ENCODE results near the gene DIABLO. TPM values are rescaled to one million over a fixed set of nuclear protein-coding genes. Genes with fewer than 3 reads are reported as not detected.

Gene DIABLO
- polyA plus RNA-seq, 1 of the 3 experiments (the other 2 are of a cell fraction): 78.9 TPM

DNA sequence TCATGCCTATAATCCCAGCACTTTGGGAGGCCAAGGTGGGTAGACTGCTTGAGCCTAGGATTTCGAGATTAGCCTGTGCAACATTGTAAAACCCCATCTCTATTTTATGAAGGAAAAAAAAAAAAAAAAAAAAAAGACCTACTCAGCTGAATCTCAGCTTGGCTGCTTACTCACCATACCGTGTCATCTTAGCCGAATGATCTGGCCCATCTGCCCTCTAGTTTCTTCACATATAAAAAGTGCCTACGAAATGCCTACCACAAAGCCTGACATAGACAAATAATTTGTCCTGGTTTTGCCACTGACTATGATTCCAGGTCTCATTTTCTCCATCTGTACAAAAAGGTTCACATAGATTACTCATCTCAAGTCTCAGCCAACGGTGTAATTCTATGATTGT is 10.1 kb downstream of the DIABLO start:
- H3K79me2 ChIP-seq (ENCODE audit: insufficient read depth): peaks cover 46% of the 10 kb centered on the region
- H3K4me3 ChIP-seq (ENCODE audit: low read depth in 2 of 2, low read length in 1 of 2): no peak overlapping the region
- peaks cover 39 to 90% of the 10 kb centered on the region in 2 experiments for H3K36me3 ChIP-seq (replicated peaks in 1 of 2; ENCODE audit: control insufficient read depth in 1 of 2, insufficient read depth in 2 of 2, low read length in 1 of 2)
- H3K27ac ChIP-seq (ENCODE audit: low read depth in 2 of 2, low read length in 1 of 2): no peak overlapping the region
- WGBS (ENCODE audit: low lambda C conversion rate): 58% methylated on average over 5 of the region's 5 CpGs
- CTCF ChIA-PET: interaction anchor here (0.6 to 4.7 kb wide), 5 partner anchors 10 to 353 kb away, joined by 4 to 27 read pairs (median 7); partner anchors contain the start of genes B3GNT4 and DIABLO
- H3K4me2 ChIP-seq: no peak overlapping the region
- no peak overlapping the region for H3K9ac ChIP-seq
- no peaks in the 10 kb centered on the region for H3K9me3 ChIP-seq
- no peak for TF ChIP-seq TCF12 (IDR thresholded peaks at IDR 0.05)
- no peak for TF ChIP-seq GATA2 (CRISPR knock-in tag; IDR thresholded peaks at IDR 0.05)
- TF ChIP-seq GABPA (IDR thresholded peaks at IDR 0.05; ENCODE audit: low read depth): no peak
- TF ChIP-seq, protein P1, sequence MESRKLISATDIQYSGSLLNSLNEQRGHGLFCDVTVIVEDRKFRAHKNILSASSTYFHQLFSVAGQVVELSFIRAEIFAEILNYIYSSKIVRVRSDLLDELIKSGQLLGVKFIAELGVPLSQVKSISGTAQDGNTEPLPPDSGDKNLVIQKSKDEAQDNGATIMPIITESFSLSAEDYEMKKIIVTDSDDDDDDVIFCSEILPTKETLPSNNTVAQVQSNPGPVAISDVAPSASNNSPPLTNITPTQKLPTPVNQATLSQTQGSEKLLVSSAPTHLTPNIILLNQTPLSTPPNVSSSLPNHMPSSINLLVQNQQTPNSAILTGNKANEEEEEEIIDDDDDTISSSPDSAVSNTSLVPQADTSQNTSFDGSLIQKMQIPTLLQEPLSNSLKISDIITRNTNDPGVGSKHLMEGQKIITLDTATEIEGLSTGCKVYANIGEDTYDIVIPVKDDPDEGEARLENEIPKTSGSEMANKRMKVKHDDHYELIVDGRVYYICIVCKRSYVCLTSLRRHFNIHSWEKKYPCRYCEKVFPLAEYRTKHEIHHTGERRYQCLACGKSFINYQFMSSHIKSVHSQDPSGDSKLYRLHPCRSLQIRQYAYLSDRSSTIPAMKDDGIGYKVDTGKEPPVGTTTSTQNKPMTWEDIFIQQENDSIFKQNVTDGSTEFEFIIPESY (IDR thresholded peaks at IDR 0.05; ENCODE audit: borderline replicate concordance, low read depth): no peak
- TF ChIP-seq NRF1 (IDR thresholded peaks at IDR 0.05; ENCODE audit: low read depth, low read length): no peak
- TF ChIP-seq RXRA (IDR thresholded peaks at IDR 0.05; ENCODE audit: borderline replicate concordance, low read depth): no peak
- no peak for TF ChIP-seq EZH2phosphoT487 (IDR thresholded peaks at IDR 0.05; ENCODE audit: borderline replicate concordance, low read depth)
- TF ChIP-seq FOSL2 (IDR thresholded peaks at IDR 0.05; ENCODE audit: borderline replicate concordance, low read depth): no peak
- TF ChIP-seq JUND (IDR thresholded peaks at IDR 0.05): no peak
- no peak for TF ChIP-seq MXI1 (IDR thresholded peaks at IDR 0.05; ENCODE audit: low read depth, low read length)
- TF ChIP-seq TAF1 (IDR thresholded peaks at IDR 0.05; ENCODE audit: borderline replicate concordance, low read depth, low read length): no peak
- TF ChIP-seq EP300 (IDR thresholded peaks at IDR 0.05; ENCODE audit: borderline replicate concordance in 1 of 2, low read depth in 1 of 2, low read length in 1 of 2): no peak
- no peak overlapping the region for H2AFZ ChIP-seq (ENCODE audit: low read depth)
- H3K9me2 ChIP-seq: no peaks in the 10 kb centered on the region
- no peaks in the 10 kb centered on the region for H3K4me1 ChIP-seq (ENCODE audit: control insufficient read depth in 1 of 2, insufficient read depth in 2 of 2, low read depth in 1 of 2, low read length in 1 of 2)
- no peak for DNase-seq
- peaks cover 8% of the 10 kb centered on the region for H3F3A ChIP-seq (replicated peaks; ENCODE audit: insufficient read depth)
- POLR2A ChIA-PET: interaction anchor here (1.1 kb wide), 1 partner anchor 10 kb away, joined by 4 read pairs; no protein-coding TSS in a partner anchor
- no peaks in the 10 kb centered on the region for H3K27me3 ChIP-seq (ENCODE audit: insufficient read depth)
- H4K20me1 ChIP-seq (ENCODE audit: insufficient read depth): no peaks in the 10 kb centered on the region; the same call in 1 of the 2 replicates

DNA sequence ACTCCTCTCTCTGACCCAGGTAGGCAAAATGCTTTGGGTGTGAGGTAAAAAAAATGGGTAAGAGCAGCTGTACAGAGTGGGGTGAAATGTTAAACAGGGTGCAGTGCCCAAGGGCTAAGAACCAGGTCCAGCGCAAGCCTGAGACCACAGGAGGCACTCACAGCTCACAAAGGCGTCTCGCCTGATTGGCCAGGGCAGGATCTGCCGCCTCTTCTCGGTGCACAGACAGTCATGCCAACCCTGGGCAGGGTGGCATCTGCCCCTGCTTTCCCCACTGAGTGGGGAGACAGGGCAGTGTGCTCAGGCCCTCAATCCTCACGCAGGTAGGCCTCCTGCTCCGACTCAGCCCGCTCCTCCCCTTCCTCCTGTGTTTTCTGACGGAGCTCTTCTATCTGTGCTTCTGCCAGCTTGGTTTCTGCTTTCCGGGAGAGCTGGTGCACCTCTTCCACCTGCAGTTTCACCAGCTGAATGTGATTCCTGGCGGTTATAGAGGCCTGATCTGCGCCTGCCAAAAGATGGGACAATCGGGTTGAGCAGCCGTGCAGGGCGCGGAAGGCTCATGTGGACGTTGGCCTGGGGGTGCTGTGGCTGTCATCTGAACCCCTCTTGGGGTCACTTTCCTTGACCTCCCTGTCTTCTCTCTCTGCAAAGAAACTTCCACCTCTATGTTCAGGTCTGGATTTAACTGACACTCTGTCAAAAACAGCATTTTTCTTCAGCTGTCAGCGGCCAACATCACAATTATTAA is 17.6 kb downstream of the DIABLO start:
- Histone ChIP-seq H3K36me3 (replicated peaks in 1 of 2; ENCODE audit: control insufficient read depth in 1 of 2, insufficient read depth in 2 of 2, low read length in 1 of 2) (peaks cover 43 to 45% of the 10 kb centered on the region in 2 experiments), H3K9me2 (no peaks in the 10 kb centered on the region), H2AFZ (ENCODE audit: low read depth) (no peak overlapping the region), H3K4me1 (ENCODE audit: control insufficient read depth in 1 of 2, insufficient read depth in 2 of 2, low read depth in 1 of 2, low read length in 1 of 2) (peaks cover 0 to 7% of the 10 kb centered on the region in 2 experiments; a peak in 1 of 4 replicates), H3F3A (replicated peaks; ENCODE audit: insufficient read depth) (peaks cover 25% of the 10 kb centered on the region), H3K4me2 (no peak overlapping the region), H3K27ac (ENCODE audit: low read depth in 2 of 2, low read length in 1 of 2) (no peak overlapping the region), H3K9me3 (no peaks in the 10 kb centered on the region), H3K9ac (no peak overlapping the region), H4K20me1 (ENCODE audit: insufficient read depth) (0 out of 2 replicates have a peak, but pooled peaks cover 4% of the 10 kb centered on the region), H3K27me3 (ENCODE audit: insufficient read depth) (no peaks in the 10 kb centered on the region), H3K79me2 (ENCODE audit: insufficient read depth) (no peaks in the 10 kb centered on the region), H3K4me3 (ENCODE audit: low read depth in 2 of 2, low read length in 1 of 2) (no peak overlapping the region)
- DNase-seq: no peak
- POLR2A ChIA-PET: no interaction called here
- CTCF ChIA-PET: interaction anchor here (1.1 to 1.8 kb wide), 2 partner anchors 59 to 148 kb away, joined by 3 read pairs; no protein-coding TSS in a partner anchor
- 91% methylated on average over 12 of the region's 18 CpGs for WGBS (ENCODE audit: low lambda C conversion rate)
- TF ChIP-seq, protein P1 (IDR thresholded peaks at IDR 0.05; ENCODE audit: borderline replicate concordance, low read depth): no peak
- TF ChIP-seq, protein P2, sequence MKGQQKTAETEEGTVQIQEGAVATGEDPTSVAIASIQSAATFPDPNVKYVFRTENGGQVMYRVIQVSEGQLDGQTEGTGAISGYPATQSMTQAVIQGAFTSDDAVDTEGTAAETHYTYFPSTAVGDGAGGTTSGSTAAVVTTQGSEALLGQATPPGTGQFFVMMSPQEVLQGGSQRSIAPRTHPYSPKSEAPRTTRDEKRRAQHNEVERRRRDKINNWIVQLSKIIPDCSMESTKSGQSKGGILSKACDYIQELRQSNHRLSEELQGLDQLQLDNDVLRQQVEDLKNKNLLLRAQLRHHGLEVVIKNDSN (IDR thresholded peaks at IDR 0.05; ENCODE audit: borderline replicate concordance, low read depth): no peak
- TF ChIP-seq EP300 (IDR thresholded peaks at IDR 0.05; ENCODE audit: borderline replicate concordance in 1 of 2, low read depth in 1 of 2, low read length in 1 of 2): no peak
- no peak for TF ChIP-seq RAD21 (IDR thresholded peaks at IDR 0.05; ENCODE audit: low read length)
- no peak for TF ChIP-seq CHD2 (IDR thresholded peaks at IDR 0.05; ENCODE audit: low read length, partially characterized antibody)
- no peak for TF ChIP-seq GATA2 (CRISPR knock-in tag; IDR thresholded peaks at IDR 0.05)
- no peak for TF ChIP-seq GABPA (IDR thresholded peaks at IDR 0.05; ENCODE audit: low read depth)
- no peak for TF ChIP-seq TCF12 (IDR thresholded peaks at IDR 0.05)
- TF ChIP-seq MXI1 (IDR thresholded peaks at IDR 0.05; ENCODE audit: low read depth, low read length): no peak
- TF ChIP-seq FOXJ3 (CRISPR knock-in tag; IDR thresholded peaks at IDR 0.05): no peak
- TF ChIP-seq RCOR1 (IDR thresholded peaks at IDR 0.05; ENCODE audit: low read length): no peak
